ENCODE results near the gene CHCHD3.

- TF ChIP-seq CTCF (IDR thresholded peaks at IDR 0.05) (no peak), ZNF416 (CRISPR knock-in tag; IDR thresholded peaks at IDR 0.05) (no peak), CBFB (CRISPR knock-in tag; IDR thresholded peaks at IDR 0.05; ENCODE audit: low read depth) (no peak), USF1 (CRISPR knock-in tag; IDR thresholded peaks at IDR 0.05) (no peak), ZBTB43 (CRISPR knock-in tag; IDR thresholded peaks at IDR 0.05) (no peak), MAX (CRISPR knock-in tag; IDR thresholded peaks at IDR 0.05) (no peak), ATF2 (CRISPR knock-in tag; IDR thresholded peaks at IDR 0.05; ENCODE audit: borderline replicate concordance, low read depth) (no peak)
Measured at GRCh38 chr7:132970257-132970656, 111.6 kb downstream of the CHCHD3 start.

Data from WTC11 (cell line).